ENCODE results near the gene TNFAIP3. TPM values are rescaled to one million over a fixed set of nuclear protein-coding genes. Genes with fewer than 3 reads are reported as not detected.

The TNFAIP3 gene
- total RNA-seq, 1 donor from 2014 or later: 8.8 TPM

DNA sequence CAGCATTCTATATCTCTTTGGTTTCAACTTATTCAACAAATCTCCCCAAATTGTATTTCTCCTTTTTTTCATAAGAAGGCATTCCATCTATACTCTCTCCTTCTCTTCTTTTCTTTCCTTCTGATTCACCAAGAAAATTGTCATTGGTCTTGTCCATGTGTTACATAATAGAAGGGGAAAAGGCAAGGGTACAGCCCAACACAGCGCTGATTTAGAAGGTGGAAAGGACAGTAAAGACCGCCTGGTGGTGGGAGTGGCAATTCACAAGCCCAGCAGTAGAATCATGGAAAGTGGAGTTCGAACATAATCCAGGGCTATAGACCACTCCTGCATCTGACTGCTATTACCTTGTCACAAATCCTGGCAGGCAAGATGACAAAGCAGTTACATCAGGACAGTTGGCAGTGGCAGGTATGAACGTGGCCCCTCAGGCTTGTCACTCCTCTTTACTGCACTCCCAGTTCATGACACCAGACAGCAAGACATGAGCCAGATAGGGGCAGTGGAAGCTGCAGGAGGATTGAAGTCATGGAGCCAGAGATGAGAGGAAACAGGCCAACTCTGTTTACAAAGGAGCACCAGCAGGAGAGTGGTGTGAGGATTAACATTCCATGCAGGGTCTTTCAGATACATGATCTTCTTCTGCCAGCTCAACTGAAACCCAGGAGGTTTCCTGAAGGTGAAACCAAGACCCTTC is 2.1 kb upstream of the TNFAIP3 start:
- no peak for ATAC-seq

DNA sequence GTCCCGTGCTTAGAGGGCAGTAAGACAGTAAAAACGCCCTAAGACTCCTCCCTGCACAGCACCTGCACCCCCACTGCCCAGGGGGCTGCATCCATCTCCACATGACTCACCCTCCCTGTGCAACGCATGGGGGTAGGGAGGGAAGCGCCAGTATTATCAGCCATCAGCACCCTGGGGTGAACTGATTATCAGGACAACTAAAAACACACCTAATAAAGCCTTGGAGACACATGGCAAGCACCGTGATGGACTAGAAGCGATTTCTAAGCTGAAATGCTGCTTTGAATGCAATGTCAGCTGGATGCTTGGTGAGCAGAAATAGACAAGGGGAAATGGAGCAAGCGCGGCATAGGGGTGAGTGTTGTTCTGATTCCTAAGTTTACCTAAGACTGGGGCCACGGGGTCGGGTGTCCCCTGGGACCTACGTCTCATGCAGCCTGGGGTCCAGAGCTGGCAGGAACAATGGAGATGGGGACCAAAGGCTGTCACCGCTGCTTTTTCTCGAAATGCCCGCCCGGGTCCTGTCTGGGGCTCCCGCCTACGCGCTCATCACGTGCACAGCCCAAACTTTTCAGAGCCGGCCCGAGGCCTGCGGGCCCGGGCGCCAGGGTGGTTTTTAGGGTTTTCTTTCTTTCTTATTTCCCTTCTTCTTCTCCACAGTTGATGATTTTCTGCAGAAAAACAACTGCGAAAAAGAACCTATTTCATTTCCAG is 702 bp upstream of the TNFAIP3 start:
- ATAC-seq: peak; percentile 17

DNA sequence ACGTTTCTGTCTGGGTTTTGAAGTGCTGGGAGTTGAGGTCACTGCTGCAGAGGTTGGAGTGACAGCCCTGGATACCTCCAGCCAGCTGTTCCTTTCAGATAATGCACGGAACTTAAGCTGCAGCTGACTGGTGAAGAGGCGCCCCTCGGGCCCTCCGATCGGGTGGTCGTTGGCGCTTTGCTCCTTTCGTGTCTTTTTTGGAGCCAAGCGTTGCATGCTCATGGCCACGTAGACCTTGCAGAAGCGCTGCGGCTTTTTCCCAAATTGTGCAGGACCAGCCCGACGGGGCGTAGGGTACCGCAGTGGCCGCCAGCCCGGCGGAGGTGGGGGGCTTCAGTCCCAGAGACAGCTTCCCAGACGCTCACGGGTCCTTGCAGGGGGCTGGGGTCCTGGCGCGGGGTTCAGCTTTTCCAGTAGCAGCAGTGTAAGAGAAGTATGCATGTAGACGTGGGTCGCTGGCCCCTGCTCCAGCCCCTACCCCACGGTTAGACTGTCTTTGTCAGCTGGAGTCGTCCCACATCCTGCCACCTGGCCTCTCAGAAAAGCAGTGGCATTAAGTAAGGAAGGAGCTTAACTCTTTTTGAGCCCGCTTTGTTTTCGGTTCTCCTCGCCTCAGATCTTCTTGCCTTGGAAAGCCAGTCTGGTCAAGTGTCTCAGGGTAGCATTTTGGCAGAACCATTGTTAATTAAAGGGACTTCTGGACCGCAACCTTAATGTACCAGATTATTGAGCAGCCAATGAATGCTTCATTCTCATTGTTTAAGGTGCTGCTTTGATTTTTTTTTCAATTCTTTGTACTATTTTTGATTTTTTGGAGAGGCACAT is 838 bp downstream of the TNFAIP3 start:
- ATAC-seq: peak; percentile 5

DNA sequence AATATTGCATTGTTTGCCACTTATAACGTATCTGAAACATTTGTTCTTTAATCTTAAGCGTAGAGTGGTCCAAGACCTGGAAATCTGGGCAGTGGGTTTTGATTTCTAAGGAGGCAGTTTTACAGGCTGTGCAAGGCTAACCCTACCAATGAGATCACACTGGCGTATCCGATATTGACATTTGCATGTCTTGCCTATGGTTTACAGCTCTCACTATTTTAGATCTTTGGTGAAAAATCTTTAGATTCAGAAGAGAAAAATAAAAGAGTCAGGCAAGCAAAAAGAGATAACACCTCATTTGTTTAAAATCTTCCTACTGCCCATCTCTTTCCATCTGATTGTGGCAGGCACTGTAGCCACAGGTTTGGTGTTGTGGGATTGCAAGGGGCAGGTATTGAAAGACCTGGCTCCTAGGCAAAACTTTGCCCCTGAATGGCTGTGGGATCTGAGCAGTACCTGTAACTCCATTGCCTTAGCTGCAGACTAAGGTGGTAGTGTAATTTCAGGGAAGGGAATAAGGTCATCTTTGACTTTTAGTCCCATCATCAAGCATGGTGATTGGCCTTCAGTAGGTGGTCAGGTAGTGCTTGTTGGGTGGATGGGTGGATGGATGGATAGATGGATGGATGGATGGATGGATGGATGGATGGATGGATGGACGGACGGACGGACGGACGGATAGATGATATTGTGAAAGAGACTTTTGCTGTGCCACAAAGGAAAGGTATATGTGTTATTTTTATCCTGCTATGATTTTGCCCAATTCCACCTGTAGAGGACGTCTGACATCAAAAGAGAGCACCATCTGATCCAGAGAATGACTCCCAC is 1.9 kb downstream of the TNFAIP3 start:
- ATAC-seq: no peak

DNA sequence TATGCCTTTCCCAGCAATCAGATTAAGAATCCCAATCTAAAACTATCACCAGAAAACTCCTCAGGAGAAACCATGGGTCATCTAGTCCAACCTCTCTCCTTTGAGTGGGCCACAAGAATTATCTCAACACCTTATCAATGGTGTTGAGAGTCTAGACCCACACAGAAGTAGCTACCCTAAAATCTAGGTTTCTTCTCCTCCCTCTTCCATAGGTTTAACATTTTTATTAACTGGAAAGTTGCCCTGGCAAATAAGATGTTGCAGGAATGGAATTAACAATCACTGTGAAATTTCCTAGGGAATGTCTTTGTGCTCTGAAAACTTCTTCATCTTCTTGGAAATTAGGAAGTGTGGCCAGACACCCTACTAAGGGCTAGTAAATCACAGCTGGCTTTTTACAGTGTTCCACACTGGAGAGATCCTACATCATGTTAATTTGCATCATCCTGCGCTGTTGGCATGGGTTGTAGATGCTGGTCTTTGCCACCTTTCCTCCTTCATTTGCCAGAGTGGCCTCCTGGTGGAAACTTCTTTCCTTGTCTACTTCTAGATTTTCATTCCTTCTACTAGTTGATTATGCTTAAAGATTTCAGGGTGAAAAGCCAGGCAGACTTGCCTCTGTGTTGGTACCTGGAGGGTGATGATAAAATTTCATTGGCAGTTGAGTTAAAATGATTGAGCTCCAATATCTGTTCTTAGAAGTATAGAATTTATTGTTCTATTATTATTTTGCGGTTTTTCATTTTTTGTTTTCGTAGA is 2.7 kb downstream of the TNFAIP3 start:
- no peak for ATAC-seq

DNA sequence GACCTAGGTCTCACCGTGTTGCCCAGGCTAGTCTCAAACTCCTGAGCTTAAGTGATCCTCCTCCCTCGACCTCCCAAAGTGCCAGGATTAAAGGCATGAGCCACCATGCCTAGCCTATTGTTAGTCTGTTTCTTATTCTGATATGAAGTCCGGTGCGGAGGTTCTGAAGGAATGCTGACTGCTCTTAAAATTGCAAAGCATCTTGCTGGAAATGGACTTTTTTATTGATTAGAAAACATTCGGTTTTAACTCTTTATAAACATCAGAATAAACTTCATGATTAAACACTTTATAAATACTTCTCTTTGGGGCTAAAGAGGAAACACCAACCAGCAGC is 3.2 kb downstream of the TNFAIP3 start:
- no peak for ATAC-seq

DNA sequence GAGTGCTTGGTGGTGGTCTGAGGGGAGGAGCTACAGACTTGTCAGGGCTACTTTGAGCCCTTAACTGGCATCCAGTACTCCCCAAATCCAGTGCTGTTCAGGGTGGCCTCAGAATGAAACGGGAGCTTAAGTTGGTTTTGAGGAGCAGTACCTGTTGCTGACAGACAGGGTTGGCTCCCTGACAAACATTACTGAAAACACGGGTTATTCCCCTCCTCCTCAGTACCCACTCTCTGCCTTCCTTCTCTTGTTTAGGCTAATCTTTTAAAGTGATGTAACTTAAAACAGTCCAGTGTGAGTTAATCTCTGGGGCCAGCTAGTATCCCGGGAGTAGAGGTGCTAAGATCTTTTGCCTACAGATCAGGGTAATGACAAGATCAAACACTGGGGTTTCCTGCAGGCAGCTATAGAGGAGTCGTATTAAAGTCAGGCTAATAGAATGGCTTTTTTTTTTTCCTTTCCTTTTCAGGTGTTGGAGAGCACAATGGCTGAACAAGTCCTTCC is 3.7 kb downstream of the TNFAIP3 start:
- ATAC-seq: no peak

DNA sequence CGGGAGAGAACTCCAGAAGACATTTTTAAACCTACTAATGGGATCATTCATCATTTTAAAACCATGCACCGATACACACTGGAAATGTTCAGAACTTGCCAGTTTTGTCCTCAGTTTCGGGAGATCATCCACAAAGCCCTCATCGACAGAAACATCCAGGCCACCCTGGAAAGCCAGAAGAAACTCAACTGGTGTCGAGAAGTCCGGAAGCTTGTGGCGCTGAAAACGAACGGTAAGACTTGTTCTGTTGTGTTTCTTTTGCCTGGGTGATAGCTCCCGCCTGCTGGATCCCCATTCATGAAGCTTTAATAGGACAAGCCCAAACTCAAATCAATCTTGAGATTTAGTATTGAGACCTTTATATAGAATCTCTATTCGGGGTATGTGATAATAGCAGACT is 4.2 kb downstream of the TNFAIP3 start:
- ATAC-seq: no peak

DNA sequence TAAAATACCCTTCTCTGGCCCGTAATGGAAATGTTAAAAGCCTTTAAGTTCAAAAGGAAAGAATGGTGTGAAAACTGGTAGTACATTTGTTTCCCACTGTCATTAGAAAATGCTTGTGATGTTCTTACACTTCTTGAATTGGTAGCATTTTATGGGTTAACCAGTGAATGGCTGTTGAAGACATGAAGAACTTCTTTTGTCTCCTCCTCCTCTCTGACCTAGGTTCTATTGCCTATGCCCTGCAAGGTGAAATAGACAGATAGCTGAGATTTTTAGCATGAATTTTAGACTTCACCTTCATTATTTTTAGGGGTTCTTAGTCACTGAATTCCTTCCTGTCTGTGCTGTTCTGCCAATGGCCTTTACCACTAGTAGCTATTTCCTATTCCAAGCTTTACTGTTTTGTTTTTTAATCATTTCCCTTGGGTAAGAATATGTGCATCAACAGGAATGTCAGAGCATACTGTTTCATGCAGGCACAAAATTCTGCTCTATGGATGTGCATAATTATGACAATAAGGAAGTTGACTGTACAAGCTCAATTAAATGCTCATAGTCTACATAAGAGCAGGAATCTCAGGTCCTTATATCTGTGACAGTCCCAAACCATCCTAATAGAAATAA is 4.9 kb downstream of the TNFAIP3 start:
- ATAC-seq: no peak

DNA sequence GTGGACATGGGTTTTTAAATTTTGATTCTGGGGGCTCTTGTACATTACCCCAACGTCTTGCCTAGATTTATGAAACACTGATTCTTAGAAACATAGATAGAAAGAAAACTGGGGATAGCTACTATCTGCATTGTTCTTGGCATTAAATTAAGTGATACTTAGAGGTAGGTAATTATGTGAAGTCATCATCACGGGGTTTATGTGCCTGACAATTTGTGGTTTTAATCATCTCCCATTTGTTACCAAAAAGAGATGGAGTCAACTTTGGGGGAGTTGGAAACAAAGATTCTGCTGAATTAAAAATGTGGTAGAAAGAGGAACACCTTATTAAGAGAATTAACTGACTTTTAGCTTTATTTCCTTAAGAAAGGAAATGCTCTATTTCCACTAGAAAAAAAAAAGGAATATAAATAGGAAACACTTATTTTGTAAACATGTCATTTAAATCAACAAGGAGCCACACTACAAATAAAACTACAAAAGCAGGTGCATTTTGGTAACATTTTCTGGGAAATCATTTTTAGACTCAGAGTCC is 5.6 kb downstream of the TNFAIP3 start:
- no peak for ATAC-seq

DNA sequence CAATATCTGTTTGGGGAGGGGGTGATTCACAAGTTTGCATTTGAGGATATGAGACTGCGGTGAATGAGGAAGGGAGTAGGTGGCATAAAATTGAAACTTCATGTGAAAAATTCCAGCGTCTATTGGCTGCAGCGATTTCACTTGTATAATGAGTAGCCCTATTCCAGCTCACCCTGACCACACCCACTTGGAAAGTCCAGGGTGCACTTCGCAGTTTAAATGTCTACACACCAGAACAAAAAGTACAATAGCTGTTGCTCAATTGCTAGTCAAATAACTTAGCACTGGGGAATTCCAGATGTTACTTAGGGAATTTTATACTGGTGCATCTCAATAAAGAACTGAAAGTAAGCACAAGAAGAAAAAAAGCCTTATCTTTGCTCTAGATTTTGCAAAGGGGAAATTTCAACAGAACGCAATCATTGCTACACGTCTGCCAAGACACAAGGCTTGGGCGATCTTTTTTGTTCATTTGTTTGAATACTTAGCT is 6.3 kb downstream of the TNFAIP3 start:
- peak; percentile 85 for ATAC-seq

DNA sequence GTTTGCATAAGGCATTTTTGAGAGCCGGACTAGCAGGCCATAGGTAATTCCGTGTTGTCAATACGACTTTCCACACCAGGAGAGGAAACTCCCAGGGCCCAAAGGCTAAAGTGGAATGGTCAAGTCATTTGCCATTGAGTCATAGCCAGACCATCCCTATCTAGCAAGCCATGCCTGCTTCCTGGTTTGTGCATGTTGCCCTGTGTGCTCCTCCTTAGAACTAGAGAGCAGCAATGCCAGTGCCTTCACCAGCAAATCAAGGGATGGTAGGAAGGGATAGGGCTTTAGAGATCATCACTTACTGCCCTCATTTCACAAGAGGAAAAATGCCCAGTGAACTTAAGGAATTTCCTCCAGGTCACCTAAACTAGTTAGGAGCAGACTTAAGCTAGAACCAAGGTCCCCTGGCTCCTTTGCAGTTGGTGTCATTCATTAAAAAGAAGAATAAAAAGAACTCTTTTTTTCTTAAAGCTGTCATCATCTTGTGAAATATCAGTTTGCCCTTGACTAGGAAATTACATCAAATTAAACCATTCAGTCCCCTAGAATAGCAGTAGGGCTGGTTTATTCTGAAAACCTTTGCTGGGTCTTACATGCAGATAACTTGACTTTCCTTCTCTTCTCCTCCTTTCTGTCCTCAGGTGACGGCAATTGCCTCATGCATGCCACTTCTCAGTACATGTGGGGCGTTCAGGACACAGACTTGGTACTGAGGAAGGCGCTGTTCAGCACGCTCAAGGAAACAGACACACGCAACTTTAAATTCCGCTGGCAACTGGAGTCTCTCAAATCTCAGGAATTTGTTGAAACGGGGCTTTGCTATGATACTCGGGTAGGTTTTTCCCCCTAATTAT is 7.4 kb downstream of the TNFAIP3 start:
- peak; percentile 69 for ATAC-seq

DNA sequence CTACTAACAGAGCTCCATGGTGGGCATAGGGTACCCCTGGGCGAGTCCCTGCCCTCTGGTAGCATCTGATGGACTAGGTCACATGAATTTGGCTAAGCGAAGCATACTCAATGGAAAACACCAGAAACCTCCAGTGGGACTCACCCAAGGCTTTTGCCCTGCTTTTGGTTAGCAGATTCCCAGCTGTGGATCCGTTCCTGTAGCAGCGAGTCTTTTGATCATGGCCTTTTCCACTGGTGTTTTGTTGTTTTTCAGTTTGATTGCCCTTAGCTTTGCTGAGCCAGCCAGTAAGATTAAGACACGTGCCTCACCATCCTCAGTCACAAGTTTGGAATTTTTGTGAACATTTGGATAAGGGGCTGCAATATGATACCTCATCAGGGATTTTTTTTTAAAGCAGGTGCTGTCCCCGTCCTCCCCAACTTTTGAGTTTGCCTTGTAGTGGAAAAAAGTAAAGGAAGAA is 8.0 kb downstream of the TNFAIP3 start:
- no peak for ATAC-seq

DNA sequence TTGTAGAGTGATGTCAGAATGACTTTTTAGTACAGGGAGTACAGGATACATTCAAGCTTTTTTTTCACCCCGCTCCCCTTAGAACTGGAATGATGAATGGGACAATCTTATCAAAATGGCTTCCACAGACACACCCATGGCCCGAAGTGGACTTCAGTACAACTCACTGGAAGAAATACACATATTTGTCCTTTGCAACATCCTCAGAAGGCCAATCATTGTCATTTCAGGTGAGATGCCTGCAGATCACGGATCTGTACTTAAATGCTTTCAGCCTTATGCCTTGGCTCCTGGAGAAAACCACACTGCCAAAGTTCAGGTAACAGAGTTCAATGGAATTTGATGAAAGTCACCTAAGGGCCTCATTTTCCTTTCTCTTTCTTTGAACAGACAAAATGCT is 8.5 kb downstream of the TNFAIP3 start:
- no peak for ATAC-seq

DNA sequence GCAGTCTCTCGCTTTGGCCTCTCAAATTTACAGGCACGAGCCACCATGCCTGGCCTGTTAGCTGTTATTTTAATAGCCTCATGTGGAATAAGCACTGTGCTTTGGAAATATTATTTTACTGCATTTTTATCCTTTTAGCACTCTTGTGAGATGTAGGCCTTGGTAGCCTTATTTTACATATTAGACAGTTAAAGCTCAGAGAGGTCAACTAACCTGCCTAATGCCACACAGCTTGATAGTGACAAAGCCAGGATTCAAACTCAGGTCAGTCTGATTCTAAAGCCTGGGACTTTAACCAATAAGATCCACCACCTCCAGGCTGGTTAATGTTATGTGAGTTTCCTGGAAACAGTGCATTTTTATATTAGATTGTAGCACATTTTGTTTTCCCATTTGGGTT is 9.5 kb downstream of the TNFAIP3 start:
- ATAC-seq: no peak

DNA sequence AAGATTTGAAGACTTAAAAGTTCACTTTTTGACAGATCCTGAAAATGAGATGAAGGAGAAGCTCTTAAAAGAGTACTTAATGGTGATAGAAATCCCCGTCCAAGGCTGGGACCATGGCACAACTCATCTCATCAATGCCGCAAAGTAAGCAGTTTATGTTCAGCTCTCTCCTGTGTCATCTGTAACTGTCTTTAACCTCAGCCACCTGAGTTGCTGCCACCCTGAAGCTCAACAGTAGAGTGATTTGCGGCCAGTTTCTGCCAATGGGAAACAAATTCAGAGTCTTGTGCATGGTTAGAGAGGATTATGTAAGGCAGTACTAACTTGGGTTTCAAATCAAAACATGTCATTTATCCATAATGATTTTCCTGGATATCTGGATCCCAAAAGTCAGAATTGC is 10.1 kb downstream of the TNFAIP3 start:
- no peak for ATAC-seq

DNA sequence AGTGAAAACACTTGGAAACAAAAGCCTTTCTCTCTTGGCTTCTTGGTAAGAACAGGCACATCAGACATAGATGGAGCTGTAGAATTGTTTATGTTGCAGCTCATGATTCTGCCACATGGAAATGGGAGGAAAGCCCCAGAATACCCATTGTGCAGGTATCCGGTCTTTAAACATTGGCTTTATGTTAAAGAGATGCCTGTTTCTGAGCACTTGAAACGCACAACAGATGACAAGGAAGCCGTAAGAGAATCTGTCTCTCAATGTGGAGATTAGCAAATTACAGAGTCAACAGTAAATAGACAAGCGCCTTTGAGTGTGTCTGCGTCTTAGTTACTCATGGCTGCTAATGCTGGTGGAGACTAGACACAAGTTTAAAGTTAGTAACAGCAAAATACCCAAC is 10.5 kb downstream of the TNFAIP3 start:
- no peak for ATAC-seq

DNA sequence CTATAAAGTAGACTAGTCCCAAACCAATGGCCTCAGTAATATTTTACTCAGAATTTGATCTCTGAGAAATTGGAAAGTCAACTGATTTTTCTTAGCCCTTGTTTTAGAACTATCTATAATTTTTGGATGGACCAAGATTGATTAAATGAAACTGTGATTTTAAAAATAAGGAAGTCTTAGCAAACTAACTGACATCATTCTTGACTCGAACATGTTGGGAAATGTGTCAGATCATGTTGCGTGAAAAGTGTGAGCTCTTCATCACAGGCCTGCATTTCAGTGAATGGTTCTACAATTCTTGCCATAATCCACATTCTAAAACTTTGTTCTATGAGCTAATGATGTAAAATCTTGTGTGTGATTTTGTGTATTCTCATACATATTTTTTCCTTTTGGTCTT is 11.0 kb downstream of the TNFAIP3 start:
- ATAC-seq: no peak

DNA sequence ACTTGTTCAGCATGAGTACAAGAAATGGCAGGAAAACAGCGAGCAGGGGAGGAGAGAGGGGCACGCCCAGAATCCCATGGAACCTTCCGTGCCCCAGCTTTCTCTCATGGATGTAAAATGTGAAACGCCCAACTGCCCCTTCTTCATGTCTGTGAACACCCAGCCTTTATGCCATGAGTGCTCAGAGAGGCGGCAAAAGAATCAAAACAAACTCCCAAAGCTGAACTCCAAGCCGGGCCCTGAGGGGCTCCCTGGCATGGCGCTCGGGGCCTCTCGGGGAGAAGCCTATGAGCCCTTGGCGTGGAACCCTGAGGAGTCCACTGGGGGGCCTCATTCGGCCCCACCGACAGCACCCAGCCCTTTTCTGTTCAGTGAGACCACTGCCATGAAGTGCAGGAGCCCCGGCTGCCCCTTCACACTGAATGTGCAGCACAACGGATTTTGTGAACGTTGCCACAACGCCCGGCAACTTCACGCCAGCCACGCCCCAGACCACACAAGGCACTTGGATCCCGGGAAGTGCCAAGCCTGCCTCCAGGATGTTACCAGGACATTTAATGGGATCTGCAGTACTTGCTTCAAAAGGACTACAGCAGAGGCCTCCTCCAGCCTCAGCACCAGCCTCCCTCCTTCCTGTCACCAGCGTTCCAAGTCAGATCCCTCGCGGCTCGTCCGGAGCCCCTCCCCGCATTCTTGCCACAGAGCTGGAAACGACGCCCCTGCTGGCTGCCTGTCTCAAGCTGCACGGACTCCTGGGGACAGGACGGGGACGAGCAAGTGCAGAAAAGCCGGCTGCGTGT is 11.6 kb downstream of the TNFAIP3 start:
- no peak for ATAC-seq
